ENCODE data around the gene ABCC3. TPM values are rescaled to one million over a fixed set of nuclear protein-coding genes. Genes with fewer than 3 reads are reported as not detected.

Gene ABCC3
- total and polyA plus RNA-seq, 4 donors = 10.3 to 46.4 (median 32.0) TPM

DNA sequence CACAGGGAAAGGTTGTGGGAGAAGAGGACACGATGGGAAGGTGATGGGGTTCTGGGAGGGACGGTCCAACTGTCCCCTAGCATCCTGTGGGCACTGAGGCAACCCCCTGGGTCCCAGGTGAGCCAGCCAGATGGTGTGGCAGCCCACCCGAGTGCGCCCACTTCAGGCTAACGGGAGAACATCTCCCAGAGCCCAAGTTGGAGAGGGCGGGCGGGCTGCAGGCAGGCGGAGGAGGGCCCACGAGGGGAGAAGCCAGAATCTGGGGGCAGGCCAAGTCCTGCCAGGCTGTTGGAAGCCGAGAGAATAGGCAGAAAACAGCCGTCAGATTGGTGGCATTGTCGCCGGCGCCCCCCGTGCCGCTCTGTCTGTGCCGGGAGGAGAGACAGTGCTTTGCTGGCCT lies 13.8 kb upstream of the ABCC3 start:
- WGBS, 2 donors = 60 to 77% methylated on average over 15 to 17 of the region's 17 CpGs
- no peak overlapping the region for H3K27ac ChIP-seq (ENCODE audit: low read depth in 1 of 2, low read length in 1 of 2)
- DNase-seq = no peak

DNA sequence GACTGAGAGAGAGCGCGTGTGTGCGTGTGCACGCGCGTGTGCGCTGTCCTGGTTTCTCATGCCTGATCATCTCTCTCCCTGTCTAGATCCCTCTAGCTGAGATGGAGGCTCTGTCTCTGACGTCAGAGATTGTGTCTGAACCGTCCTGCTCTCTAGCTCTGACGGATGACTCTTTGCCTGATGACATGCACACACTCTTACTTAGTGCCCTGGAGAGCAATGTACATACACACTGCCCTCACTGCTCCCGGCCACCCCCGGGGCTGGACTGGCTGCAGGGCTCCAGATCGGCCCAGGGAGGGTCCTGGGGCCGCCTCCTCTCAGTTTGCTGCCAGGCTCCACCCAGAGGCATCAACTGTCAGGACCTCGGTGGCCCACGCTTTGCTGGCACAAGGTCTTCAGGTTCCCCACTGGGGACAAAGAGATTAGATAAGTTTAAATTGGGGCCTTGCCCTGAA lies 13.1 kb upstream of the ABCC3 start:
- Histone ChIP-seq H3K9me3 (ENCODE audit: control insufficient read depth in 4 of 4, insufficient read depth in 3 of 4, low read length in 3 of 4) (no peaks in the 10 kb centered on the region), H3K36me3 (ENCODE audit: control insufficient read depth in 4 of 4, insufficient read depth in 4 of 4, low read length in 4 of 4) (peaks cover 0 to 15% (median 6%) of the 10 kb centered on the region in 4 donors), H3K27ac (ENCODE audit: low read depth in 1 of 2, low read length in 1 of 2) (no peak overlapping the region), H3K4me3 (no peak overlapping the region), H3K4me1 (ENCODE audit: control insufficient read depth in 5 of 5, insufficient read depth in 5 of 5, low read length in 5 of 5) (peaks cover 0 to 24% (median 3%) of the 10 kb centered on the region in 5 donors), H3K27me3 (ENCODE audit: control insufficient read depth in 3 of 3, insufficient read depth in 3 of 3, low read length in 2 of 3) (no peaks in the 10 kb centered on the region), H3K9ac (ENCODE audit: insufficient read depth in 1 of 2, low read length in 2 of 2) (no peak overlapping the region)
- DNase-seq (no peak), ATAC-seq (ENCODE audit: insufficient read depth, low FRiP score) (no peak)
- WGBS, 2 donors = 49 to 51% methylated on average over 16 of the region's 16 CpGs
- TF ChIP-seq, protein P1, sequence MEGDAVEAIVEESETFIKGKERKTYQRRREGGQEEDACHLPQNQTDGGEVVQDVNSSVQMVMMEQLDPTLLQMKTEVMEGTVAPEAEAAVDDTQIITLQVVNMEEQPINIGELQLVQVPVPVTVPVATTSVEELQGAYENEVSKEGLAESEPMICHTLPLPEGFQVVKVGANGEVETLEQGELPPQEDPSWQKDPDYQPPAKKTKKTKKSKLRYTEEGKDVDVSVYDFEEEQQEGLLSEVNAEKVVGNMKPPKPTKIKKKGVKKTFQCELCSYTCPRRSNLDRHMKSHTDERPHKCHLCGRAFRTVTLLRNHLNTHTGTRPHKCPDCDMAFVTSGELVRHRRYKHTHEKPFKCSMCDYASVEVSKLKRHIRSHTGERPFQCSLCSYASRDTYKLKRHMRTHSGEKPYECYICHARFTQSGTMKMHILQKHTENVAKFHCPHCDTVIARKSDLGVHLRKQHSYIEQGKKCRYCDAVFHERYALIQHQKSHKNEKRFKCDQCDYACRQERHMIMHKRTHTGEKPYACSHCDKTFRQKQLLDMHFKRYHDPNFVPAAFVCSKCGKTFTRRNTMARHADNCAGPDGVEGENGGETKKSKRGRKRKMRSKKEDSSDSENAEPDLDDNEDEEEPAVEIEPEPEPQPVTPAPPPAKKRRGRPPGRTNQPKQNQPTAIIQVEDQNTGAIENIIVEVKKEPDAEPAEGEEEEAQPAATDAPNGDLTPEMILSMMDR (IDR thresholded peaks at IDR 0.05; ENCODE audit: control extremely low read depth, extremely low read depth) = no peak

More for the DNA sequence above, 13.8 kb upstream of the ABCC3 start:
- no peaks in the 10 kb centered on the region for H3K9me3 ChIP-seq (ENCODE audit: control insufficient read depth in 4 of 4, insufficient read depth in 3 of 4, low read length in 3 of 4)
- H3K9ac ChIP-seq (ENCODE audit: insufficient read depth in 1 of 2, low read length in 2 of 2) = no peak overlapping the region
- H3K4me1 ChIP-seq (ENCODE audit: control insufficient read depth in 5 of 5, insufficient read depth in 5 of 5, low read length in 5 of 5) = peaks cover 0 to 17% (median 3%) of the 10 kb centered on the region in 5 donors
- H3K4me3 ChIP-seq = no peak overlapping the region
- TF ChIP-seq, protein P1 (IDR thresholded peaks at IDR 0.05; ENCODE audit: control extremely low read depth, extremely low read depth) = no peak
- no peaks in the 10 kb centered on the region for H3K27me3 ChIP-seq (ENCODE audit: control insufficient read depth in 3 of 3, insufficient read depth in 3 of 3, low read length in 2 of 3)
- H3K36me3 ChIP-seq (ENCODE audit: control insufficient read depth in 4 of 4, insufficient read depth in 4 of 4, low read length in 4 of 4) = peaks cover 0 to 19% (median 8%) of the 10 kb centered on the region in 4 donors
- no peak for ATAC-seq (ENCODE audit: insufficient read depth, low FRiP score)

DNA sequence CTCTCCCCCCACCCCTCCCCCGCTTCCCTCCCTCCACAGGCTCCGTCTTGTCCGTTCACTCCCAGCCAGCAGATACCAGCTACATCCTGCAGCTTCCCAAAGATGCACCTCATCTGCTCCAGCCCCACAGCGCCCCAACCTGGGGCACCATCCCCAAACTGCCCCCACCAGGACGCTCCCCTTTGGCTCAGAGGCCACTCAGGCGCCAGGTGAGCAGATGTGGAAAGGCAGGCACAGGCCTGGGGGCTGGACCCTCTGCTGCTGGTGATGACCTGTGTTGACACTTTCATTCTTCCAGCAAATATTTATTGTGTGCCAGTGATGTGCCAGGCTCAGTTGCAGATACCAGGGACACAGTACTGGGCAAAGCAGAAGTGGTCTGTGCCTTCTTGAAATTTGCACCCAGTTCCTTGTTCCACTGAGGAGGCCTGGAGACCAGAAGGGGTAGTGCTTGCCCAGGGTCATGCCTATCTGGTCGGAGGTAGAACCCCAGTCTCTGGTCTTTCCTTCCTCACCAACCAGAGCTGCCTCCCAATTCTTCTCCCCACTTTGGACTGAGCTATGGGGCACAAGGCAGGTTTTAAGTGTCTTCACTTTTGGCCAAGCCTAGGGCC lies 10.3 kb upstream of the ABCC3 start:
- H3K27ac ChIP-seq (ENCODE audit: low read depth in 1 of 2, low read length in 1 of 2) = no peak overlapping the region
- WGBS, 2 donors = 82 to 88% methylated on average over 6 to 7 of the region's 7 CpGs
- no peak for ATAC-seq (ENCODE audit: insufficient read depth, low FRiP score)

More for the DNA sequence above, 10.3 kb upstream of the ABCC3 start:
- Histone ChIP-seq H3K4me1 (ENCODE audit: control insufficient read depth in 5 of 5, insufficient read depth in 5 of 5, low read length in 5 of 5) (peaks cover 0 to 43% (median 7%) of the 10 kb centered on the region in 5 donors), H3K36me3 (ENCODE audit: control insufficient read depth in 4 of 4, insufficient read depth in 4 of 4, low read length in 4 of 4) (peaks cover 0 to 4% (median 1%) of the 10 kb centered on the region in 4 donors), H3K4me3 (no peak overlapping the region), H3K9me3 (ENCODE audit: control insufficient read depth in 4 of 4, insufficient read depth in 3 of 4, low read length in 3 of 4) (no peaks in the 10 kb centered on the region), H3K9ac (ENCODE audit: insufficient read depth in 1 of 2, low read length in 2 of 2) (no peak overlapping the region), H3K27me3 (ENCODE audit: control insufficient read depth in 3 of 3, insufficient read depth in 3 of 3, low read length in 2 of 3) (no peaks in the 10 kb centered on the region)
- DNase-seq = no peak
- TF ChIP-seq, protein P1 (IDR thresholded peaks at IDR 0.05; ENCODE audit: control extremely low read depth, extremely low read depth) = no peak

Measured in lung (tissue), 12 donors.